Measurements from ENCODE around the gene GPX4.

GPX4 gene

GRCh38 chr19:1151037-1151724, 47.4 kb downstream of the GPX4 start:
- Histone ChIP-seq H3K9me3 (no peaks in the 10 kb centered on the region), H3K4me3 (no peak overlapping the region), H3K27ac (peak overlapping the region; percentile 63 to 66), H3K4me1 (peaks cover 0 to 56% (median 47%) of the 10 kb centered on the region in 4 donors), H3K27me3 (no peaks in the 10 kb centered on the region), H3K36me3 (peaks cover 10 to 67% (median 31%) of the 10 kb centered on the region in 3 donors)
- TF ChIP-seq CTCF (IDR thresholded peaks at IDR 0.05) = no peak
- peak in 1 of 2 donors; percentile 44 for DNase-seq
- intact Hi-C loops (cut with DNase I; ENCODE audit: low total_unique reads) = no loop called here

GRCh38 chr19:1151917-1152587, 48.3 kb downstream of the GPX4 start:
- Histone ChIP-seq H3K36me3 (peaks cover 7 to 62% (median 24%) of the 10 kb centered on the region in 3 donors), H3K27ac (peak overlapping the region; percentile 63 to 66), H3K4me1 (peaks cover 0 to 63% (median 51%) of the 10 kb centered on the region in 4 donors), H3K27me3 (no peaks in the 10 kb centered on the region), H3K4me3 (peak overlapping the region; percentile 2 to 3), H3K9me3 (no peaks in the 10 kb centered on the region)
- DNase-seq = peak in 1 of 2 donors; percentile 51
- no peak for TF ChIP-seq CTCF (IDR thresholded peaks at IDR 0.05)
- intact Hi-C loops (cut with DNase I; ENCODE audit: low total_unique reads) = no loop called here

- Histone ChIP-seq H3K4me3 (peak overlapping the region; percentile 1 to 24), H3K27me3 (no peaks in the 10 kb centered on the region), H3K27ac (peak overlapping the region; percentile 79 to 92), H3K9me3 (no peaks in the 10 kb centered on the region), H3K36me3 (peaks cover 5 to 64% (median 26%) of the 10 kb centered on the region in 3 donors), H3K4me1 (peaks cover 0 to 69% (median 51%) of the 10 kb centered on the region in 4 donors)
- DNase-seq = no peak
- no peak for TF ChIP-seq CTCF (IDR thresholded peaks at IDR 0.05)
- intact Hi-C loops (cut with DNase I; ENCODE audit: low total_unique reads) = no loop called here
Observed at GRCh38 chr19:1153891-1154730, 50.3 kb downstream of the GPX4 start.

GRCh38 chr19:1154731-1155351, 51.0 kb downstream of the GPX4 start:
- peak; percentile 92 to 95 for DNase-seq
- Histone ChIP-seq H3K9me3 (no peaks in the 10 kb centered on the region), H3K4me1 (peaks cover 0 to 69% (median 51%) of the 10 kb centered on the region in 4 donors), H3K4me3 (peak overlapping the region; percentile 1 to 24), H3K27me3 (no peaks in the 10 kb centered on the region), H3K27ac (peak overlapping the region; percentile 79 to 92), H3K36me3 (peaks cover 5 to 58% (median 19%) of the 10 kb centered on the region in 3 donors)
- peak in 1 of 2 experiments; percentile 25 for TF ChIP-seq CTCF (IDR thresholded peaks at IDR 0.05)
- intact Hi-C loops (cut with DNase I; ENCODE audit: low total_unique reads) = no loop called here

Measured in tibial artery (tissue), 4 donors.